DOHH2 (cell line): ENCODE measurements around the gene SCFD2.
"Not testable (repeated sequence)": the region's sequence is repeated elsewhere in the genome, so short reads cannot be mapped to it uniquely, and the experiment has no call there.

Experiments used
- H3F3A ChIP-seq: fragments of 200-600 bp; sonication (generic), shearing (Covaris generic); 2 replicates; pipeline ENCODE4 v1.6.0; 2016; ENCODE audit warnings: antibody characterized with exemption, mild to moderate bottlenecking; ENCODE audit not compliant: control insufficient read depth, insufficient read depth
- H3K27ac ChIP-seq: fragments of 200-600 bp; sonication (generic); 2 replicates; pipeline ENCODE4 v1.5.1; 2014; ENCODE audit warnings: low read depth, mild to moderate bottlenecking, low read length, moderate library complexity
- H3K27me3 ChIP-seq: fragments of 200-600 bp; sonication (generic); 2 replicates; pipeline ENCODE4 v1.6.1; 2014; ENCODE audit warnings: mild to moderate bottlenecking, low read length, mixed read lengths; ENCODE audit not compliant: control insufficient read depth
- H3K36me3 ChIP-seq: fragments of 200-600 bp; sonication (generic); 2 replicates; pipeline ENCODE4 v1.6.1; 2014; ENCODE audit warnings: mild to moderate bottlenecking, low read length, moderate library complexity, mixed read lengths; ENCODE audit not compliant: control insufficient read depth
- H3K4me1 ChIP-seq: fragments of 200-600 bp; sonication (generic); 2 replicates; pipeline ENCODE4 v1.6.1; 2014; ENCODE audit warnings: mild to moderate bottlenecking, low read length, mixed read lengths; ENCODE audit not compliant: control insufficient read depth
- H3K4me2 ChIP-seq: fragments of 200-600 bp; sonication (generic); 2 replicates; pipeline ENCODE4 v1.6.0; 2014; ENCODE audit warnings: mild to moderate bottlenecking, low read length, moderate library complexity
- H3K4me3 ChIP-seq: fragments of 200-600 bp; sonication (generic); 2 replicates; pipeline ENCODE4 v1.5.1; 2014; ENCODE audit warnings: mild to moderate bottlenecking, low read length, mixed read lengths
- H3K79me2 ChIP-seq: fragments of 200-600 bp; sonication (generic); 2 replicates; pipeline ENCODE4 v1.6.1; 2014; ENCODE audit warnings: mild to moderate bottlenecking, low read length, mixed read lengths; ENCODE audit not compliant: control insufficient read depth
- H3K9me2 ChIP-seq: fragments of 200-600 bp; sonication (generic); replicated peaks from 2 replicates; pipeline ENCODE4 v1.6.1; 2014; ENCODE audit warnings: mild to moderate bottlenecking, low read length, mixed read lengths; ENCODE audit not compliant: control insufficient read depth
- H3K9me3 ChIP-seq: fragments of 200-600 bp; sonication (generic); 2 replicates; pipeline ENCODE4 v1.6.1; 2014; ENCODE audit warnings: antibody characterized with exemption, low read length, mixed read lengths; ENCODE audit not compliant: control insufficient read depth, insufficient read depth
- H4K20me1 ChIP-seq: fragments of 200-600 bp; sonication (generic); 2 replicates; pipeline ENCODE4 v1.6.0; 2014; ENCODE audit warnings: low read depth, mild to moderate bottlenecking, antibody characterized with exemption, low read length, moderate library complexity; ENCODE audit not compliant: control insufficient read depth, insufficient read depth
- EZH2phosphoT487 ChIP-seq: fragments of 200-600 bp; sonication (generic); IDR thresholded peaks from 2 replicates; pipeline ENCODE4 v1.6.1; 2017; ENCODE audit warnings: borderline replicate concordance, mild to moderate bottlenecking, antibody characterized with exemption, low read length, moderate library complexity, mixed read lengths
- TF ChIP-seq, protein P1 (sequence below): fragments of 200-600 bp; sonication (generic); IDR thresholded peaks from one replicate; pipeline ENCODE4 v1.5.1; 2014; ENCODE audit warnings: antibody characterized with exemption, mild to moderate bottlenecking, low read depth, low read length; ENCODE audit not compliant: poor library complexity, severe bottlenecking

The SCFD2 gene

DNA sequence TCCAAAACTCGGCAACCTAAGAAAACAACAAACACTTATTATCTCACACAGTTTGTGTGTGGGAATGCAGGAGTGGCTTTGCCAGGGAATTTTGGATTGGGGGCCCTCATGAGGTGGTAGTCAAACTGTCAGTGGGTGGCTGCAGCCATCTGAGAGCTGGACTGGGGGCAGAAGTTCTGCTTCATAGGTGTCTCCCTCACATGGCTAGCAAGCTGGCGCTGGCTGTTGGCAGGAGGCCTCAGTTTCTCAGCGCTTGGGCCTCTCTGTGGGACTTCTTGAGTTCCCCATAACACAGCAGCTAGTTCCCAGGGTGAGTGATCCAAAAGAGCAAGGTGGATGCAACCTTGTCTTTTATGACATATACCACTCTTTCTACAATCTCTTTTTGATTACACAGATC is 529.7 kb downstream of the SCFD2 start:
- H4K20me1 ChIP-seq: no peaks in the 10 kb centered on the region
- no peaks in the 10 kb centered on the region for H3K4me1 ChIP-seq
- H3K4me2 ChIP-seq: no peak overlapping the region
- no peak overlapping the region for H3K4me3 ChIP-seq
- H3K27ac ChIP-seq: no peak overlapping the region
- no peaks in the 10 kb centered on the region for H3K79me2 ChIP-seq
- H3F3A ChIP-seq: no peaks in the 10 kb centered on the region
- H3K9me3 ChIP-seq: no peaks in the 10 kb centered on the region
- no peaks in the 10 kb centered on the region for H3K27me3 ChIP-seq
- no peaks in the 10 kb centered on the region for H3K36me3 ChIP-seq
- no peaks in the 10 kb centered on the region for H3K9me2 ChIP-seq
- no peak for TF ChIP-seq EZH2phosphoT487
- TF ChIP-seq, protein P1, sequence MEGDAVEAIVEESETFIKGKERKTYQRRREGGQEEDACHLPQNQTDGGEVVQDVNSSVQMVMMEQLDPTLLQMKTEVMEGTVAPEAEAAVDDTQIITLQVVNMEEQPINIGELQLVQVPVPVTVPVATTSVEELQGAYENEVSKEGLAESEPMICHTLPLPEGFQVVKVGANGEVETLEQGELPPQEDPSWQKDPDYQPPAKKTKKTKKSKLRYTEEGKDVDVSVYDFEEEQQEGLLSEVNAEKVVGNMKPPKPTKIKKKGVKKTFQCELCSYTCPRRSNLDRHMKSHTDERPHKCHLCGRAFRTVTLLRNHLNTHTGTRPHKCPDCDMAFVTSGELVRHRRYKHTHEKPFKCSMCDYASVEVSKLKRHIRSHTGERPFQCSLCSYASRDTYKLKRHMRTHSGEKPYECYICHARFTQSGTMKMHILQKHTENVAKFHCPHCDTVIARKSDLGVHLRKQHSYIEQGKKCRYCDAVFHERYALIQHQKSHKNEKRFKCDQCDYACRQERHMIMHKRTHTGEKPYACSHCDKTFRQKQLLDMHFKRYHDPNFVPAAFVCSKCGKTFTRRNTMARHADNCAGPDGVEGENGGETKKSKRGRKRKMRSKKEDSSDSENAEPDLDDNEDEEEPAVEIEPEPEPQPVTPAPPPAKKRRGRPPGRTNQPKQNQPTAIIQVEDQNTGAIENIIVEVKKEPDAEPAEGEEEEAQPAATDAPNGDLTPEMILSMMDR: no peak

DNA sequence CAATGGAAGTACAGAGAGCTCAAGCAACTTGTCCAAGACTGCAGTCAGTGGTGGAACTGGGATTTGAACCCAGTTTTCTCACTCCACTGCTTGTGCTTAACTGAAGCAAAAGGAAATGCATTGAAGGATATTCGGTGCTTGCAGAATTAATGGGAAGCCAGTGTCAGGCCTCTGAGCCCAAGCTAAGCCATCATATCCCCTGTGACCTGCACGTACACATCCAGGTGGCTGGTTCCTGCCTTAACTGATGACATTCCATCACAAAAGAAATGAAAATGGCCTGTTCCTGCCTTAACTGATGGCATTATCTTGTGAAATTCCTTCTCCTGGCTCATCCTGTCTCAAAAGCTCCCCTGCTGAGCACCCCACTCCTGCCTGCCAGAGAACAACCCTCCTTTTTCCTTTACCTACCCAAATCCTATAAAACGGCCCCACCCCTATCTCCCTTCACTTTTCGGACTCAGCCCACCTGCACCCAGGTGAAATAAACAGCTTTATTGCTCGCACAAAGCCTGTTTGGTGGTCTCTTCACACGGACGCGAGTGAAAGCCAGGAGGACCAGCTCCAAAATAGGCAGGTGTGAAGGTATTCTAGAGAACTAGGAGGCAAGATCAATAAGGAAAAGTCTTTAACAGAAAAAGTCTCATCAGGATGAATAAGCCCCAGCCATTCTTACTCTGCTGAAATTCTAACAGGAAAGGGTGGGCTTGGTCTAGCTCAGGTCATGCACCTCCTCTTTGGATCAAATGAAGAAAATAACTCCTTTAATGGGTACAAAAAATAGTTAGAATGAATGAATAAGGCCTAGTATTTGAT is 531.0 kb downstream of the SCFD2 start:
- H3K9me3 ChIP-seq, H3K27me3 ChIP-seq, H3K36me3 ChIP-seq, H3K9me2 ChIP-seq, H3K4me3 ChIP-seq, H3K79me2 ChIP-seq, H3F3A ChIP-seq, H4K20me1 ChIP-seq, H3K4me2 ChIP-seq, H3K27ac ChIP-seq, H3K4me1 ChIP-seq: not testable (repeated sequence)

DNA sequence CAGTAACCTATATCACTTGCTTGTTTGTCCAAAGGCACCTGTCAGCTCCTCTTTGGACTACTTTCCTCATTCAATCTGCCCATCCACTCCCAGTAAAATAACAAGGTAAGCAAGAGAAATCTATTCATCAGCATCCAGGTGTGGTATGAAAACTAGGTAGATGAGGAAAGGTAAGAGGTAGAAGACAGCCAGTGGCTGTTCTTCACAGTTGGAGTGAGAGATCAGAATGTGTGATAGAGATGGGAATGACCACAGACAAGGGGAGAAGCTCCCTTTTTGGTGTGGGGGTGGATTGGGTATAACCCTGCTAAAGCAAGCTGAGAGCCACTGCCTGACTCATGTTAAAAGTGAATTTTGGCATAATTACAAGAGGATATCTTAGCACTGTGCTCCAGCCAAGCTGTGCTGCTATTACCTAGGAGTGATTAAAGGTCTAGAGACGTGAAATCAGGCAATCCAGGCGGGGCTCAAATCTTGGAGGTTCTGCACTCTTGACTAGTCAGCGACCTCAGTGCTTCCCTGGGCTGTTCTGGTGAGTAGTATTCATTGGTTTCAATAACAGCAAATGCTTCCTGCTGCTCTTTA is 531.8 kb downstream of the SCFD2 start:
- no peaks in the 10 kb centered on the region for H3F3A ChIP-seq

More for the DNA sequence above, 531.8 kb downstream of the SCFD2 start:
- TF ChIP-seq EZH2phosphoT487: no peak
- TF ChIP-seq, protein P1: no peak
- Histone ChIP-seq H3K9me2 (no peaks in the 10 kb centered on the region), H3K4me1 (no peaks in the 10 kb centered on the region), H3K36me3 (no peaks in the 10 kb centered on the region), H3K4me2 (no peak overlapping the region), H4K20me1 (no peaks in the 10 kb centered on the region), H3K27ac (no peak overlapping the region), H3K9me3 (no peaks in the 10 kb centered on the region), H3K4me3 (no peak overlapping the region), H3K27me3 (no peaks in the 10 kb centered on the region), H3K79me2 (no peaks in the 10 kb centered on the region)
